Measurements from ENCODE around the gene WRNIP1. TPM values are rescaled to one million over a fixed set of nuclear protein-coding genes. Genes with fewer than 3 reads are reported as not detected.

Gene WRNIP1
- 85.9 and 90.5 TPM in 2 replicates for total RNA-seq (2014; rRNA removed; shearing (Covaris generic))

DNA sequence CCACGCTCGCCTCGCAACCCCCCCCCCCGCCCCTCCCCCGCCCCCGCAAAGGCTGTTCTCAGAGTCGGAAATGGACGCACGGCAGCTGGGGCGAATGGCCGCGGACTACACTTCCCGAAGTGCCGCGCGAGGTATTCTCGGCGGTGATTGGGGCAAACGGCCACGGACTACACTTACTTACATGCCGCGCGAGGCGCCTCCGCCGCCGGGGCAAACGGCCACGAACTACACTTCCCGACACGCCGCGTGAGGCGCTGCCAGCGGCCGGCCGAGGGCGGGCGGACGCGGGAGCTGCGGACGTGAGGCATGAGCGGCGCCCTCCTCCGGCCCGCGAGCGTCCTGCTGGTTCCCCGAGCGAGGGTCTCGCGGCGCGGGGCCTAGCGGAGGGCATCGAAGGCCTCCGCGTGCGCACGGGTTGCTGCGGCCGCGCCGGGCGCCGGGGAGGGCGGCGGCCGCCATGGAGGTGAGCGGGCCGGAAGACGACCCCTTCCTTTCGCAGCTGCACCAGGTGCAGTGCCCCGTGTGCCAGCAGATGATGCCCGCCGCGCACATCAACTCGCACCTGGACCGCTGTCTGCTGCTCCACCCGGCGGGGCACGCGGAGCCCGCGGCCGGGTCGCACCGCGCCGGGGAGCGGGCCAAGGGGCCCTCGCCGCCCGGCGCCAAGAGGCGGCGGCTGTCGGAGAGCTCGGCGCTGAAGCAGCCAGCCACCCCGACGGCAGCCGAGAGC lies at the start of gene WRNIP1:
WRNIP1 (plus strand) TSS at position 228 of the 730 bp plus-strand sequence; CDS start at position 458, 230 bp downstream.
- peak; percentile 97 for DNase-seq (ENCODE audit: low spot score)

DNA sequence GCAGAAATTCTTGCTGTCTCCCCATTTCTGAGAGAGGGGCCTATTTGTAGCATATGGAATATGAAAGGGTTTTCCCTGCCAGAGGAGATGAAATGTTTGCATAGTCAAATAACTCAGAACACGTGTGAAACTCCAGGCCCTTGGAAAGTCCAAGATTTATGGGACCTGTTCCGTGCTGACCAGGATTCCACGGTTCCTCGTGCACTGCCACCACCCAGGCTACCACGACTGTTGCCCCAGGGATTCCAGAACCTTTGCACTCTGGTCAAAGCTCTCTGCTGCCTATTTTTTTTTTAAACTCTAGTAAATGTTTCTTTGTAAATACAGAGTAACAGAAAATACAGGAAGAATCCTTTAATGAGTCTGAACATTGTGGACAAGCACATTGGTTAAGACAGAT lies 49.5 kb upstream of the WRNIP1 start:
- no peak for DNase-seq (ENCODE audit: low spot score)

DNA sequence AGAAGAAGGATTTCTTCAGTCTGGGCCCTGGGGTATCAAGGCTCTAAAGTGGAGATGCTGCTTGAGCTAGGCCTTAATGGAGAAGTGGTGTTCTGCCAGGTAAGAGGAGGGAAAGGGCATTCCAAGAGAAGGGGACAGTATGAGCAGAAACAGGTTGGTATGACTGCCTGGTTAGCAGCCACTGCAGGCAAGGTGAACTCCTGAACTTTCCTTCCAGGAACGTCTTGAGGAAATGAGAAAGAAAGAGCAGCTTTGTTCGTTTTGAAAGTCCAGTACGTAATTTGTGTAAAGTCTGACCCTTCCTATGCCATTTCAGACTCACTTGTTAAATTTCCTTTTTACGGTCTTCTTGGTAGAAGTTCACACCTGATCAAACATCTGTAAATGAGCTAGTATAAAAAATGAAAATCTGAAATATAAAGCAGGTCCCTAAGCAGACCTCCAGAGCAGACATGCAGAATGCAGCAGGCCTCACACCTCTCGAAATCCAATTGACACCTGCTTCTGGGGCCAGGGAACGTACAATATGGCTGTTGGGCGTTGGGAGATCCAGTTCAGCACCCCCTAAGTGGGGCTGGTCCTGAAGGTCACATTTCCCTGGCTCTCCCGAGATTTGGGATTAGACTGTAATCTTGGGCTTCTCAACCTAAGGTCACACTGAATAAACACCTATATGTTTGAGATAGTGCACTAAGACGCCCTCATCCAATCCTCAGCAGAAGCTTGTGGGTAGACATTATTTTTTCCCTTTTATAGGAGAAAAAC lies 48.1 kb upstream of the WRNIP1 start:
- DNase-seq (ENCODE audit: low spot score), result no peak

DNA sequence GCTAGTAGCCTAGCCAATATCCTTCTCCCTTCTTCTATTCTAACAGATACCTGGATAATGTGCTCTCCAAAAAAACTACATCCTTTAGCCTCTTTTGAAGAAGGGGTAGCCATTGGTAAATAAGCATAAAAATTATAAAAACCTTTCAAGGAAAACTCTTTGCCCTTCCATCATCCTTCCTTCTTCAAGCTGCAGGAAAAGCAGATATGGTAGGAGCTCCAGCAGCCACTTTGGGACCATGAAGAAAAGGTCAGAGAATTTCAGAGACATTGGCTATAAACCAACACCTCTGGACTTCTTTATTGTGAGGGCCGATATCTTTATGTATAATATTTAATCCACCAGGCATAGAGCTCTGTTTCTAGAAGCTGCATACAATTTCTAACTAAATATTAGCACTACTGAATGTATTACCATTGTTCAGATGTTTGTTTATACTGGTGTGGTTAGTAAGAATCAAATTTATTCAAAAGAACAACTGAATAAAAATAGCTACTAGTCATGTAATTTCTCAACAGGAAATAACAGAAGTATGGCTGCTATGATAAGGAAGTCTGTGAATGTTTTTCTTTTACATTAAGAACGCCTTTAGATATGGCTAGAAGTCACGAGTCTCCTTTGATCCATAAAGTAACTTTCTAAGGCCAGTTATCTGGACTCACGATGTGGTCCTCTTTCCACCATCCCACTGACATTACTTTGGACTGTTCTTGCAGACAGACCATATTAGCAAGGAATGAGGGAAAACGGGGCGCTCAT lies 46.7 kb upstream of the WRNIP1 start:
- no peak for DNase-seq (ENCODE audit: low spot score)

DNA sequence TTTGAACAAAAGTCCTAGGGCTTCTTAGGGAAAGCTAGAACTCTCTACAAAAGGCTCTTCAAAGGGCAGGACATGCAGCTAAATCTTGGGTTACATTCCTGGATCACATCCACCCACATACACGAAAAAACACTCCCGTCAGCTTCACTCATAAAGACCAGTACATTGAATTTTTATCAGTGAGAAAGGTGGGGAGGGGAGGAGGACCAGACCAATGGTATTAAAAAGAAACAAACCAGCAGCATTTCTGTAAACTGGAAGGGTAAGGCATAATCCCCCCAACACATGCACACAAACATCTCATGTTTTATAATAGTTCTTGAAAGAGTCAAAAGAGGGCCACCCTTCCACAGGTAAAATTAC lies 46.1 kb upstream of the WRNIP1 start:
- no peak for DNase-seq (ENCODE audit: low spot score)

DNA sequence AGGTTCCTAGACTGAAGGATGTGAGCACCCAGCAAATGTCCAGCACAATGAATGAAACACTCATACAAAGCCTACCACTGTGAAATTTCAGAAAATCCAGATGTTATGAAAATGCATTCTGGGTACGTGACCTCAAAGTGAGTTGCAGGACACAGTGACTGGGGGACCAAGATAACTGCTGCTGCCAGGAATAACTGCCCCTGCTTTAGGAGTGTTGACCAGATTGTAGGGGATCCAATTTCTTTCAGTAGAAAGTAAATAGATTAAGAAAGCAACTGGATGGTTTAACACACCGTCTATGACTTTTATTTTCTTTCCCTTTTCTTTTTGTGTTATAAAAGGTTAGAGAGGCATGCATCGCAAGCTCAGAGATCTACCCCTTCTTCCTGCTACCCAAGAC lies 44.0 kb upstream of the WRNIP1 start:
- DNase-seq (ENCODE audit: low spot score), result no peak

DNA sequence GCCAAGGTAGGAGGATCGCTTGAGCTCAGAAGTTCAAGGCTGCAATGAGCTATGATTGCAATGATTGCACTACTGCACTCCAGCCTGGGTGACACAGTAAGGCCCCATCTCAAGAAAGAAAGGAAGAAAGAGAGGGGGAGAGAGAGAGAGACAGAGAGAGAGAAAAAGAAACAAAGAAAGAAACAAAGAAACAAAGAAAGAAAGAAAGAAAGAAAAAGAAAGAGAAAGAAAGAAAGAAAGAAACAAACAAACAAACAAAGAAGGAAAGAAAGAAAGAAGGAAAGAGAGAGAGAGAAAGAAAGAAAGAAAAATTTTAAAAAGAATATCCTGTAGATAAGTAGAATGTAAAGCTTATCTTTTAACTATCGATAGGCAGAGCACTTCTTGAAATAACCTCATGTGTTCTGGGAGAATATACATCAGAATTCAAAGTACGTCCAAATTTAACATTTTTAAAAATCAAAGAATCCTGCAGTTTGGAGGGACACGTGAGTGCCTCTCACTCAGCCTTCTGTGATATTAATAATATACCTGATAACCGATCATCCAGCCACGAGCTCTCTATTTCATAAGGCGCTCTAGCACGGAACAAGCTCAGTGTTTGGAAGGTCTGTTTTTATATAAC lies 39.7 kb upstream of the WRNIP1 start:
- no peak for DNase-seq (ENCODE audit: low spot score)

- peak; percentile 78 for DNase-seq (ENCODE audit: low spot score)
Observed at GRCh38 chr6:2725999-2726567, 39.1 kb upstream of the WRNIP1 start.

GRCh38 chr6:2729921-2730320 lies 35.3 kb upstream of the WRNIP1 start:
- DNase-seq (ENCODE audit: low spot score), result no peak

GRCh38 chr6:2730353-2731107 lies 34.7 kb upstream of the WRNIP1 start:
- DNase-seq (ENCODE audit: low spot score), result no peak

DNA sequence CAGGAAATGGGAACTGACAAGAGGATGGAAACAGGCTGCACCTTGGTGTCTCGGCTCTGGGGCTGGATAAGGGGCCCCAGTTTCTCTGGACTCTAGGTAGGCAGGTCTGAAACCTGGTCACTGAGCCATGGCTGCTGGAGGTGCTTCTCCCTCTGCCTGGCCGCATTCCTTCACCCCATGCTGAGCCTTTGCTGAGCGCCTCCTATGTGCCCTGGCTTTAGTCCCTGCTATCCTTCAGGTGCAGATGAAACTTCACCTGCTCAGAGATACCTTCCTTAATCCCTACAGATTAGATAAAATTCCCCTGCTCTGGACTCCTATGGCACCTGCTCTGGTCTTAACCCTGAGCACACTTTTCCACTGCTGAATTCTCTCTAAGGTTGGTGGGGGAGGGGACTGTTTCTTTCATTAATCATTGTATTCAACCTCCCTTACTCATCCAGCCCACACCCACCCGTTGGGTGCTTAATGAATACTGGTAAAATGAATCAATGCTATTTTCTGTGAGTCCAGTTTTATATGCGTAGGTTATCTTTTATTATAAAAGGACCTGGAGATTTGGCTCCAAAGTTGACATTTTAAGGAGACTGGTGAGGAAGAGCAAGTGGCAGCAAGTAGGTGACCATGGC lies 33.8 kb upstream of the WRNIP1 start:
- DNase-seq (ENCODE audit: low spot score), result peak; percentile 42

DNA sequence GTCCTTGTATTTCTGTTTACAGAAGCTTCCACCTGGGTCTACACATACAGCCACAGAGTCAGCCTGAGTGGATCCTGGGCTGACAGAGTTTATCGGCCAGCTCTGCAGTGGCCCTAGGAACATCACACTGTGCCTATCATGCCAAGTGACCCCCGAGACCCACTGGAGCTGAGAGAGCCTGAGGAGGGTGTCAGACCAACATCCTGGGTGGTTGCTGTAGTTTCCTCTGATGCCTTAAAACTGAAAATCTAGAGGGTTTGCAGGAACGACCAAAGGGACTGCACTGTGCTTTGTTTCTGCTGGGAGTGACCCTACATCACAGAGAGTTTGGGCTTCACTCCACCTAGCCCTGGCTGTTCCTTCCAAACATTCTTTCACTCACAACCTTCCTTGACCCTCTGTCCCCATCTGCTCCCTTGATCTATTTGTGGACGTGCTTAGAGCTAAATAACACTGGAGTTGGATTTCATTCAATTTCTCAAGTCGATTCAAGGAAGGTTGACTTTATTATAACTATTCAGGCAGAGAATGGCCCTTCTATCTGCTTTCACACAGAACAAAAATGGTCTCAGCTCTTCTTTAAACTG lies 32.6 kb upstream of the WRNIP1 start:
- DNase-seq (ENCODE audit: low spot score), result no peak

DNA sequence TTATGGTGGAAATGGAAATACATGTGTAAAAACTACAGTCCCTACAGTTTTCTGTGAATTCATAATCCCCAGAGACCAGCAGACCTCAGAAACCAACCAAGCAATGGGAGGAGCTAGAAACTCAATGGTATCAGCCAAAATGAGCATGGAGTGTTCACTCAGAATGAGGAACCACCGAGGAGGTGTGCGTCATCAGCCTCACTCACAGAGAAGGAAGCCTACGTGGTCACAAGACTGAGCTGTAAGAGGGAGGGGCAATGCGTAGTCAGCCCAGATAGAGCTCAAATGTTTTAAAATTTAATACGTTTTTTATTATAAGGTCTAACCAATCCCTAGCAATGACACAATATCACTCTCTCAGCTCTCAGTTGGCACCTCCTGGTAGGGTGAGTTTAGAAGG lies 31.9 kb upstream of the WRNIP1 start:
- DNase-seq (ENCODE audit: low spot score), result no peak

GRCh38 chr6:2733736-2734480 lies 31.3 kb upstream of the WRNIP1 start:
- no peak for DNase-seq (ENCODE audit: low spot score)

GRCh38 chr6:2734488-2735166 lies 30.6 kb upstream of the WRNIP1 start:
- DNase-seq (ENCODE audit: low spot score), result no peak

- DNase-seq (ENCODE audit: low spot score), result no peak
Observed at GRCh38 chr6:2737885-2738284, 27.3 kb upstream of the WRNIP1 start.

GRCh38 chr6:2738373-2738979 lies 26.7 kb upstream of the WRNIP1 start:
- DNase-seq (ENCODE audit: low spot score), result peak; percentile 46

DNA sequence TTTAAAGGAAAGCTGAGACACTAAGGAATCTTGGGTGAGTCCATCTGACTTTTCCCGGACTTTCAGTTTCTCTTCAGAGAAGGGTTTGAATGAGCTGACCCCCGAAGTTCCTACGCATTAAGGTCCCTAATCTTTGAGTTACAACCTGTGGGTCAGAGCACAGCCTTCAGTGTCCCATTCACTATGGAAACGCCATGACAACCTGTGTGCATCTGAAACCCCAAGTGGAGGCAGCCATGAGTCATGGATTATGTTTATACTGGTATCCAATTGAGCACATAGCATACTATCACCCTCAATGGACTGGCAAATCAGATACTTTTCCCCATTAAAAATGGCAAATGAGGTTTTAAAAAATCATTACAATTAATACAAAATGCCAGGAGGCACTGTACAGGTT lies 25.9 kb upstream of the WRNIP1 start:
- peak; percentile 28 for DNase-seq (ENCODE audit: low spot score)
